Superior temporal gyrus (tissue), 1 donor: ENCODE measurements around the gene GNPTAB.

ENCODE experiments used
- DNase-seq: peaks from one replicate; pipeline ENCODE4 v3.0.0-alpha.2; 2016; ENCODE audit errors: extremely low spot score

GNPTAB gene

DNA sequence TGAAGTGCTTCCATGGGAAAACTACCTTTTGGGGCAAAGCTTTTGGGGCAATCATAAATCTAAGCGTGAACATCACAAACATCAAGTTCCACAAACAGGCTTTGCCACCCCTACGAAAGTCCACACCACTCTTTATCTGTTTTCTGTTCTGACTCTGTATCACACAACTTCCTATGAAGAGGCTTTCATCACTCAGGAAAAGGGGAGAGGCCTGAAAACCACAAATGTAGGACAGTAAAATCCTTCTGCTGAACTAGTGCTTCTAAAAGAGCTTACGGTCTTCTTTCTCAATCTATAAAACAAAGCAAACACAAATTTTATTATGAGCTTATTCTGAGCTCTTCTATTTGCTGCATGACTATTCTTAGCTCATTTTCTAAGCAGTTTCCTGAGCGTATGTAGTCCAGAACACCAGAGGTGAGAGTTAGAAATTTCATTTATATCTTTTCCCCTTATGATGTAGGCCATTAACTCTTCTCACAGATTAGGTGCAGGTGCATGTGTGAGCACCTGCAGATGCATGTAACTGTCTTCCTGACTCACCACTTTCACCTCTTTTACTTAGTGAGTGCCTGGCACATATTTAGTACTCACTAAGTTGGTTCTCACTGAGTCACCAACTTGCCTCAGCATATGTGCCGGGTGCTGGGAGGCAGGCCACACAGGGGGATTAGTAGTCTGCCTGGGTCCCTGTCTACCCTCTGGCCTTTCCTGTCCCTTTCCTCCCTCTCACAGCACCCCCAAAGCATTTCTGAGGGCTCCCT lies 58.6 kb downstream of the GNPTAB start:
- no peak for DNase-seq

- no peak for DNase-seq
These were observed 60.9 kb downstream of the GNPTAB start for GRCh38 chr12:101769865-101770264.

DNA sequence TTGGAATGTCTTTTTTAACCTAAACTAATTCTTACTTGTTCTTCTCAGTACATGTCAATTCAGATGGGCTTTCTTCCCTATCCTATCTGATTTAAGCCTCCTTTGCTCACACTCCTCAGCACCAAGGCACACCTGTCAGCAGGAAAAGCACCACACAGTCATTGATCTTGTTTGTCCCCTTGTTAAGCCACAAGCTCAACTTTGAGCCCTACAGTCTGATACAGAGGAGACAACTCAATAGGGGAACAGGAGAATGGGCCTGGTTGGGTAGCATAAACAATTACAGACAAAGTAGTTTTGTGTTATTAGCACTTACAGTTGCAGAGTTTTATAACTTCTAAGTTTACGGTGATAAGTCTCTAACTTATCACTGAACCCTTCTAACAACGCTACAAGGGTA lies 62.0 kb downstream of the GNPTAB start:
- DNase-seq: no peak

DNA sequence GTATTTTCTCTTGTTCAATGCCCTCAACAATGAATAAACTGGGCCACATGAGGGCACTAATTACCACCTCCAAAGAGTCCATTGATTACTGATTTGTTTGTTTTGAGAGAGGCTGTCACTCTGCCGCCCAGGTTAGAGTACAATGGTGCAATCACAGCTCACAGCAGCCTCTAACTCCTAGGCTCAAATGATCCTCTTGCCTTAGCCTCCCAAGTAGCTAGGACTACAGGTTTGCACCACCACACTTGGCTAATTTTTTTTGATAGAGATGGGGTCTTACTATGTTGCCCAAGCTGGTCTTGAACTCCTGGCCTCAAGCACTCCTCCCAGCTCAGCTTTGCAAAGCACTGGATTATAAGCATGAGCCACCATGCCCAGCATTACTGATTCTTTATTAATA lies 63.2 kb downstream of the GNPTAB start:
- DNase-seq: no peak

DNA sequence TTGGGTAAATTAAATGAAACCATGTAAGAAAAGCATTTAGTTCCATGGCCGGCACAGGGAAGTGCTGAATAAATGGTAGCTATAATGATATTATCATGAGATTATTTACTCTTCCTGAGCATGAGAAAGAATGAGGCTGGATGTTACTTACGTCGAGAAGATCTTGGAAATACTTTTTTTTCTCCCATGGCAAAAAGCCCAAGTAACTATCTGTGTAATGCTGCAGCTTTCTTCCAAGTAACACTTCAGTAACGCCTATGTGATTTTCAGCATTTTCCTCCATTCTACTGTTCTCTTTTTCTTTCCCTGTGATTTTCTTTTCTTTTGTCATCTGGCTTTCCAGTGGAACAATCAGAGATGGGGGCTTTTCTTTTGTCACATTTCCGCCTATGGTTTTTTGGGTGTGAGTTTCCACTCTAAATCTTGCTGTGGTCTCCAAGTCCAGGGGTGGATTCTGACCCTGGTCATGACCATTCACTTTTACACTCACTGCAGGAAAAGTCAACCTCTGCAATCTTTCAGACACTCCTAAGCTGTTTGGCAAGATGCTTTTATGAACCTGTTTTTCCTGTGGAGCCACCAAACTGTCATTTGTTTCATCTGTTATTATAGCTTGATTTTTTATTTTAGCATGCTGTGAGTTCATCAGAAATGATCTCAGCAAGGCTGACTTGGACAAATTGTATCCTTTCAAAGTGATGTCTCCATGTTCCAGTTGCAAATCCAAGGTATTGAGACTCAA lies 66.5 kb downstream of the GNPTAB start:
- DNase-seq: no peak

DNA sequence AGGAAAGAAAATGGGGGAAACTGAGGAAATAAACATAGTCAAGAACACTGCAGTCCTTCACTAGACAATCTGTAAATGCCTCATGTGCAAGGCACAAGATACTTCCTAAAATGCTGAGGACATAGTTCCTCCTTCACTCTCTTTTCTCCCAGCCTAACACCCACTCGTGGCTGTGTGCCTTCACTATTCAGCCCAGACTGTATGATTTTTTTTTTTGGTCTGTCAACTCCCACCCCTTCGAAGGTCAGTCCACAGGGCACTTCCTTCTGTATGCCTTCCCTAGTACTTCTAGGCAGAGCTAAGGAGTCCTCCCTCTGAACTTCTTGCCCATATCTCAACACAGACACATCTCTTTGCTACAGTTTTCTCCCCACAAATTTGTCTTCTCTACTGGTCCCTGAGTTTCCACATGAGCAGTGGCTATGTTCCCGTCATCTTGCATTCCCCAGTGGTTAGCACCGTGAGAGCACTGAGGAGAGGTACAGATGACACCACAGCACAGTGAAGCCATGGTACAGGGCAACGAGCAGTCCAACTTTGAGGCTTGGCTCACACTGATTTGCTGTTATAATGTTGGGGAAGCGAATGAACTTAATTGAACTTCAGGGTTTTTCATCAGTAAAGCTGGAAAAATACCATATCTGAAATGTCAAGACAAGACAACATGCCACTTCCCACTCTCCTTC lies 67.4 kb downstream of the GNPTAB start:
- no peak for DNase-seq

GRCh38 chr12:101761781-101762180 lies 69.0 kb downstream of the GNPTAB start:
- no peak for DNase-seq

- DNase-seq: no peak
These were observed 69.4 kb downstream of the GNPTAB start for GRCh38 chr12:101761350-101761749.

DNA sequence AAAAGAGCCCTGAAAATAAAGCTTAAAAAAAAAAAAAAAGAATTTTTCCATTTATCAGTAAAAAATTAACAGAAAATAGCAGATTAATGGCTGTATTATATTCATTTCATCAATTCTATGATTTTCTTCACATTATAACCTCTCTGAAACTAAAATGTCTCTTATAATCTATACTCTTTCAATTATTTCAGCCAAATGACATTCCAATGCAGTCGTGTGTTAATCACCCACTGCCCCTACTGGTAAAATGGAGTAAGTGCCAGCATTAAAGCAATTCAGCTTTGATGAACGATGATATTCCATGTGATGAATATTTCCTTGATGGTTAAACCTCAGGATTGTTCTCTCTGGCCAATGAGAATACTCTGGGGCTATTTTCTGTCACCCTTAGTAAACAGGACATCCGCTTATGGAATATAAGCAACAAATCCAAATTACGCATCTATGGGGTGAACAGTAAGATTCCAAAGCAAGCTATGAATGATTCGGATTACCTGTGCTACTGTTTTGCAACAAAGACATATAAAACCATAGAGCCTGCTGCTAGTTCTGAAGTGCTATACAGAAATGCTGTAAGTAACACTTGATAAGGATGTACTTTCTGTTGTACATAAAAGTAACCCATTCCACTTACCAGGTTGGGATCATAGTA lies 71.2 kb downstream of the GNPTAB start:
- DNase-seq: no peak

DNA sequence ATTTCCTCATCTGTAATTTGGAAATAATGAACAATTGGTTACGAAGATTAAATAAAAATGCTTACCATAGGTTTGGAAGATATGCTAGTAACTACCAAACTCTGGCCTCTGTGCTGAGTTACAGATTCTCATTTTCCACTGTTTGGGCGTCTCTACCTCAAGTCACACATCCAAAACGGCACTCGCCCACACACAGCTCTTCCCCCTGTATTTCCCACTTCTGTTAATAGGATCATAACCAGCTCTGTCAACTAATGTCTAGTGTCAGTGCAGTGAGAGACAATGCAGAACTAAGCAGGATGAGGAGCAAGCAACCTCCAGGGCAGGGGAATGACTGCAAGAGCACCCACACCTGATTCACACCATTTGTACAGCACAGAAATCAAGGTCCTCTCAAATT lies 80.6 kb downstream of the GNPTAB start:
- no peak for DNase-seq

DNA sequence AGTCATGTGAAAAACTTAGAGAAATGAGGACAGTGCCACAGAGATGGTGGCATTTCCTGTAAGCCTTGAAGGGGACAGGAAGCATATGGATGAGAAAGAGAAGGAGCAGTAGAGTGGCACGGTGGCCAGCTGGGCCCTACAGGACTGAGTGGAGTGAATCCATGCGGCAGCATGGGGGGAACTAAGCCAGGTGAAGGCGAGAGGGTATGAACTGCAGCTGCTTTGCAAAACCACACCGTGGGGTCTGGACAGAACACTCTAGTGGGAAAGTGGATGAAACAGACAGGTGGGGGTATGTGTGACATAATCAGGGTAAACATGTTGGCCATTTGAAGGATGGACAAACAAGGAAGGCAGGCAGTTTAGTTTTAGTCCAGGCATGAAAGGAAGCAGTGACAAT lies 81.1 kb downstream of the GNPTAB start:
- DNase-seq: no peak

DNA sequence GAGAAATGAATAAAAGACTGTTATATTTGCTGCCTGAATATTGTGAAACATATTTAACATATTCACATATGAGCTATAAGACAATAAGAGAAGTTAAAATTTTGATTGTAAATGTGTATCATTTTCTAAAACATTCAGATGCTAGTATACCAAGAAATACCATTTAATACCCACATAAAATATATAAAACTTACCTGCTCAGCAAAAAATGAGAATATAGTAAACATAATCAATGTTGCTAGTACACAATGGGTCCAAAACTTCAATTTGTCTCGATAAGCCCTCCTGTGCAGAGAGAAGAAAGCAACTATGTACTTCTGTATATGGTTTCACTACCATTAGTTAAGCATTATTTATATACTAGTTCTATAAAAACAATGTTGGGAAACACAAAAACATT lies 81.9 kb downstream of the GNPTAB start:
- no peak for DNase-seq

DNA sequence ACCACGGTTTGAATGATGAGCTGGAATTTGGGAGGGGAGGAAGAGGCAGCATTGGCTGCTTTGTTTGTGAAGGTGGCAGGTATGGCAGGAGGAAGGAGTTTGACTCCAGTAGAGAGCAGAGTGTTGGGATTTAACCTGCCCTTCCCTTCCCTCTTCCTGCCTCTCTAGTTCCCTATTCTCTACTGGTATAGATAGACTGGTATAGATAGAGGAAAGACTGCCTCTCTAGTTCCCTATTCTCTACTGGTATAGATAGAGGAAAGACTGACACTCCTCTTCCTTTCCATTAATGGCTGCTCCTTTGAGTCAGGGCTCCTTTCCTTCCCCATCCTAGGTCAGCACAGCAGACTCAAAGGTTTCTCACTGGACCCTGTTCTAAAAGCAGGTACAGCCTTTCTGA lies 83.1 kb downstream of the GNPTAB start:
- no peak for DNase-seq

DNA sequence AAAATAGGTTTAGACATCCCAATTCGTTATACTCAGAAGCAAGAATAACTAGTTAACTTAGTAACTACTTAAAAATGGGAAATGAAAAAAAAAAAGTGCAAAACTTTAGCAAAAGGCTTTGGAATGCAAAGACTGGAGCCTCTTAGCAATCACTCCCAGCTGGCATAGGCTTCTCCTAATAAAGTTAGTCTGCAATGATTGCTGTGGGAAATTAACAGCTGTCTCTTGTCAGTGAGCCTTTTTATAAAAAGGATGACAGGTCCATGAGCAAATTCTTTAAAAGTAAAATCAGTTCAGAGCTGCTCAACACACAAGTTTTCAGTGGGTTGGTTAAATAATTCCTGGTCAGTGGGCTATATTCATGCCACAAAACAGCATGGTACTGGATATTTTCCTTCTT lies 84.1 kb downstream of the GNPTAB start:
- no peak for DNase-seq

DNA sequence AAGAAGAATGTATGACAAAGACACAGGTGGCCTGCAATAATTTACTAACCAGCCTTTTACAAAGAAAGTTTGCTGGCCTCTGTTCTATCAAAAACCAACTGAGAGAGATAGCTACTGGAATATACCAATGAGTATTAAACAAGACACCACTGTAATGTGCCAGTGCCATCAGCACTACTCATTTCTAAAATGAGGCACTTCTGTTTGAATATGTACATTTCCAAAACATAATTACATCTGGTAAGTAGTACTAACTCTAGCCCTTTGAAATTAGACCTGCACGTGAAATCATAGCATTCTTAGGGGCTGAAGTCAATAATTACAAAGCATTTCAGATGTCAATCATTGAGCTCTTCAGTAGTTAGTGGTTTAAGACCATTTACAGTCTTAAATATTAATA lies 84.6 kb downstream of the GNPTAB start:
- no peak for DNase-seq

- no peak for DNase-seq
These were observed 85.3 kb downstream of the GNPTAB start for GRCh38 chr12:101745481-101745880.

GRCh38 chr12:101743724-101744472 lies 86.9 kb downstream of the GNPTAB start:
- DNase-seq: no peak

GRCh38 chr12:101743242-101743641 lies 87.5 kb downstream of the GNPTAB start:
- no peak for DNase-seq

GRCh38 chr12:101740980-101741379 lies 89.8 kb downstream of the GNPTAB start:
- DNase-seq: no peak

DNA sequence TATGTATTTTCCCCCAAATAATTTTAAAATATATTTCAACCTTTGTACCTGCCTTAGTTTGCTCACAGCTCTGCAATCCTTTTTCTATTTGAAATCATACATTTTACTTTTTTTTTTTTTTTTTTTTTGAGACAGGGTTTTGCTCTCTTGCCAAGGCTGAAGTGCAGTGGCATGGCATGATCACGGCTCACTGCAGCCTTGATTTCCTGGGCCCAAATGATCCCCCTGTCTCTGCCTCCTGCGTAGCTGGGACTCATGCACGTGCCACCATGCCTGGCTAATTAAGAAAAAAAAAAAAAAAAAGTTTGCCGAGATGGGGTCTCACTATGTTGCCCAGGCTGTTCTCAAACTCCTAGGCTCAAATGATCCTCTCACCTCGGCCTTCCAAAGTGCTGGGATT lies 90.2 kb downstream of the GNPTAB start:
- no peak for DNase-seq

DNA sequence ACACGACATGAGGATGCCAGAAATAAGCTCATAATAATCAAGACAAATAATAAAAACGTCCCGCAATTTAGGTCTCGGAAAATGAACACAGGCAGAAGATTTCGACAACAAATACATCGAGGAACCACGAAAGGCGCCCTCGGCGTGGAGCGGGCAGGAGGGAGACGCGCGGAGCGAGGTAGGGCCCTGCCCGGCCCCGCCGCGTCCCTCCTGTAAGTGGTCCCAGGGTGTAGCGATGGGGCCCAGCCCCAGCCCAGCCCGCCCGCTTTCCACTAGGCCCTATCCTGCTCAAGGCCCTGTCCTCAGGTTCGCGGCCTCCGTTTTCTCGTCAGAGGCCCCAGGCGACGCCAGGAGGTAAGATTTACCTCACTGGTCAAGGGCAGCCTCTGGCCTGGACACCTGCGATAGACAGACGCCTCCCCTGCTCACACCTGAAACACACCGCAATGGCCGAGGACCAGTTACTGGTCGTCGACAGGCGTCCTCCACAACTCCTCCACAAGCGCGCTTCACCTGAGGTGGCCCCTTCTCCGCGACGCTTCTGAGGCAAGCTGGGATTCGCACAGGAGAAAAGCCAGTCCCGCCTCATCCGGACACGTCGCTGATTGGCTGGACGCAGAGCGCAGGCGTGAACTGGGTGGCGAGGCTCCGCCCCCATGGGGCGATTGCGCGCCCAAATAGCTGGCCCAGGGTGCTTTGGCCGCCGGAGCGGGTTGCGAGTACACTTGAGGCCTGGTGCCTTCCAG lies 91.7 kb downstream of the GNPTAB start, which contains the start of gene SYCP3:
Gene SYCP3, minus strand, starts transcription at position 543 of the 746 bp plus-strand sequence. CDS start 1,527 bp downstream, outside the sequence.
- no peak for DNase-seq
